ENCODE measurements around the gene COL4A4. TPM values are rescaled to one million over a fixed set of nuclear protein-coding genes. Genes with fewer than 3 reads are reported as not detected.
A peak's percentile ranks its signal among the peaks of the same experiment; 100 is the strongest.

Gene COL4A4
- total RNA-seq, 1 donor from 2014 or later, result 9.8 TPM

- DNase-seq, result no peak
- intact Hi-C loops (cut with micrococcal nuclease), result no loop called here
- no peak for ATAC-seq
These were observed 111.1 kb downstream of the COL4A4 start for GRCh38 chr2:227052879-227053278.

GRCh38 chr2:227043981-227044380 lies 120.0 kb downstream of the COL4A4 start:
- intact Hi-C loops (cut with micrococcal nuclease), result no loop called here
- no peak for ATAC-seq
- no peak for DNase-seq

GRCh38 chr2:227038550-227039189 lies 125.3 kb downstream of the COL4A4 start:
- ATAC-seq, result no peak
- intact Hi-C loops (cut with micrococcal nuclease), result no loop called here
- no peak for DNase-seq

GRCh38 chr2:227036527-227036926 lies 127.5 kb downstream of the COL4A4 start:
- ATAC-seq, result no peak
- intact Hi-C loops (cut with micrococcal nuclease), result no loop called here
- DNase-seq, result no peak

DNA sequence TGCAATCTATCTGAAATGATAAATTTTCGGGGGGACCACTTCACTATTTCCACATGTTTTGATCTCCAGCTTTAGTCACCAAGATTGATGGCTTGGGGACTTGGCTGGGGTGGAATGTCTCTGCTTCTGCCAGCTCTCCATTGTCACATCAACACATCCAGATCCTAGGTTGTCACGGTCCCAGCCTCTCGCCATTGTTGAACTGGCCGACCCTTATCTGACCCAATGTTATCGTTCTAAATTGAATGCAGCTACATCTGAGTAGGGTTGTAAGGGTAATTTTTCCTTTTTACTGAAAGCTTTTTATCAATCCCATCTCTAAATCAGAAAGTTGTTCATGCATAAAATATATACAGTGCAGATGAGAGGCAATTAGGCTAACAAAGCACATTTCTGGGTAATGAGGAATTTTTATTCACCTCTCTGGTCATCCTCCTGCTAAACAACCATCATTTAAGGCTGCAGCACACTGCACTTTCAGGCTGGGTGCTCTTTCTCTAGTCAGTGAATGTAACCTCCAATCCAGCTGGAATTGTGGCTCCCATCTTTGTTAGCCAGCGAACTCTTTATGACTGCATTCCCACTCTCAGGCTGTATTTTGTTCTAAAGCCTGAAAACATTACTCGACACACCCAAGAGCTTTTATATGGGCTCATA lies 128.2 kb downstream of the COL4A4 start:
- DNase-seq, result no peak
- ATAC-seq, result no peak
- intact Hi-C loops (cut with micrococcal nuclease), result no loop called here

DNA sequence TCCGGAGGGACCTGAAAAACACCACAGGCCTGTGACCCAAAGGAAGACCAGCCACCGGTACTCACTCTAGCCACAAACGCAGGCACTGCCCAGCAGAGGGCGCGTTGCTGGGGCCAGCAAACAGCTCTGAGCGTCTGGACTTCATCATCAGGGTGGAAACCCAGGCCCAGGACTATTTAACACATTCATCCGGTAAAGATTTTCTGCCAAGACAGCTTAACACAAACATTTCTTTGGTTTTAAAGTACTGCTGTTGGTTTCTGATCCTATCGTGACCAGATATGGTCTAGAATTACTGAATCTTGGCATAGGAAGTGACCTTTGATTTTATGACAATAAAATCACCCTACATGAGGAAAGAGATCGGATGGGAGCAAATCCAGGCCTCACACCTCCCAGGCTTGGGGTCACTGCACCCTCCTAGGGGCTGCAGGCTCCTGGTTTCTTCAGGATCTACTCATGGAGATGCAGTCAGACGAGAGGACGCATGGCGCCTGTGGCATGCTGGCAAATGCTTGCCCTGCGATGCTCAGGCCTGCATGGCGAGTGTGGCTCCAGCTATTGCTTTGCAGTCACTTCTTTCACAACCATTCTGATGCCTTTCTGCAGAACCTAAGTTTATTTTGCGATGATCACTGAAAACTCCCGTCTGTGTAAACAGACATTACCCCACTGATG lies 130.4 kb downstream of the COL4A4 start:
- DNase-seq (peak; percentile 53), ATAC-seq (peak; percentile 41)
- intact Hi-C loops (cut with micrococcal nuclease), result no loop called here

GRCh38 chr2:227031379-227031778 lies 132.6 kb downstream of the COL4A4 start:
- no peak for ATAC-seq
- no peak for DNase-seq
- intact Hi-C loops (cut with micrococcal nuclease), result no loop called here

GRCh38 chr2:227030789-227031188 lies 133.2 kb downstream of the COL4A4 start:
- DNase-seq (no peak), ATAC-seq (no peak)
- intact Hi-C loops (cut with micrococcal nuclease), result no loop called here

DNA sequence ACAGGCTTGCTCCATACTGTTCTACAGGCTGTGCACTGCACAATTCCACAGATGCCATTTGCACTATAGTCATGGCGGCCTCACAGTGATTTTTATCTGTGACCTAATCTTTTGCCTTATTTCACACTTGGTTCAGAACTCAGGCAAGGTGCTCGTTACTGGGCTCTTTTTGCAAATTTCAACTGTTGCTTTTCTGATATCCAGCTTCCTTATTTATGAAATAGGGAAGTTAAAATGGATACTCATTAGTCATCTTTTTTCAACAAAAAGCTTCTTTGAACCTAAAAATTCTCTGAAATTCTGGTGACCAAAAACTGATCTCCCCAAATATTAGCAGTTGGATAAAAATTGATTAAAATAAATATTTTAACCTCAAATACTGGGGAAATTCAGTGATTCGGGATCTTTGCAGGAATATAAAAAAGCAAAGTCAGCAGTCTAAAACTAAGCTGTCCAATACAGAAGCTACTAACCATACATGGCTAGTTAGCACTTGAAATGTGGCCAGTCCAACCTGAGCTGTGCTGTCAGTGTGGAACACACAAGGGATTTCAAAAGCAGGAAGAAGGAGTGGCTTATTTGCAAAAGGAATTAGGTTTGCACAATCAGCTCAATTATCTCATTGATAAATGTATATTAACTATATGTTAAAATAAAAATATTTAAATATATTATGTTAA lies 134.4 kb downstream of the COL4A4 start:
- intact Hi-C loops (cut with micrococcal nuclease), result no loop called here
- ATAC-seq (no peak), DNase-seq (no peak)

- intact Hi-C loops (cut with micrococcal nuclease), result no loop called here
- DNase-seq (no peak), ATAC-seq (no peak)
These were observed 138.5 kb downstream of the COL4A4 start for GRCh38 chr2:227025510-227025909.

GRCh38 chr2:227022608-227023007 lies 141.4 kb downstream of the COL4A4 start:
- intact Hi-C loops (cut with micrococcal nuclease), result no loop called here
- DNase-seq (no peak), ATAC-seq (no peak)

DNA sequence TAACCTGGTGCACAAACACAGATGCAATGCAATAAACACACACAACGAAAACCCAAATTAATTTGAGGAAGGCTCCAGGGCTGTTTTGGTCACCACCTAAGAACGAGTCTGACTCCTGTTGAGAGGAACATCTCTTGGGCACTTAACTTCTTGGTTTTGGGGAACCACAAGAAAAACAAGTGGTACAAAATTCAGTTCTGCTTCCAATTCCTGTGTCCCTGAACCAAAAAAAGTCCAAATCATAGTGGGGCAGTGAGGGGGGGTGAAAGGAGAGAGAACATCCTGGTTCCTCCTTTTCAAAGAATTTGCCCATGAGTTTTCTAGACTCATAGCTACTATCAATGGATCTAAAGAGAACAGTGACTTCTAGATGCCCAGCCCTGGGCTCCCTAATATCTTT lies 143.6 kb downstream of the COL4A4 start:
- intact Hi-C loops (cut with micrococcal nuclease), result no loop called here
- ATAC-seq (no peak), DNase-seq (no peak)

- intact Hi-C loops (cut with micrococcal nuclease), result no loop called here
- no peak for ATAC-seq
These were observed 147.1 kb downstream of the COL4A4 start for GRCh38 chr2:227016894-227017293.

GRCh38 chr2:227013881-227014280 lies 150.1 kb downstream of the COL4A4 start:
- DNase-seq (no peak), ATAC-seq (no peak)
- intact Hi-C loops (cut with micrococcal nuclease), result no loop called here

More at GRCh38 chr2:227016894-227017293, 147.1 kb downstream of the COL4A4 start:
- DNase-seq, result no peak

GRCh38 chr2:227013330-227013729 lies 150.7 kb downstream of the COL4A4 start:
- DNase-seq, result no peak
- intact Hi-C loops (cut with micrococcal nuclease), result no loop called here
- ATAC-seq, result no peak

- no peak for ATAC-seq
- intact Hi-C loops (cut with micrococcal nuclease), result no loop called here
These were observed 153.6 kb downstream of the COL4A4 start for GRCh38 chr2:227010433-227010832.

DNA sequence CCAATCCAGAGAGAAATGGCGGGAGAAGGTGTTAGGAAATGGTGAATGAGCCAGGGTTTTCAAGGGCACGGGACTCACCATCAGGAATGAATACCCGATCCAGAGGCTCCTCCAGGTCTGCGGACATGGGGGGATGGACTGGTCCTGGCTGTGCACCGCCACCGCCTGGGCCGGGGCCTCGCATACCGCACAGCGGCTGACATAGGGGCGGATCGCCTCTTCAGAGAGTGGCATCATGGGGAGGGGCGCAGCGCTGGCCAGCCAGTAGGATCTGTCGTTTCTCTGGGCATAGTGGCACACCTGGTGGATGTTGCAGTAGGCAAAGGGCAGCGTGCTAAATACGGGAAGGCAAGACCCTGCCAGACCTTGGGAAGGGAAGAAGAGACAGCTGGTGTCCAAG lies 156.1 kb downstream of the COL4A4 start:
- ATAC-seq (no peak), DNase-seq (no peak)
- intact Hi-C loops (cut with micrococcal nuclease), result no loop called here

More at GRCh38 chr2:227010433-227010832, 153.6 kb downstream of the COL4A4 start:
- DNase-seq, result no peak

DNA sequence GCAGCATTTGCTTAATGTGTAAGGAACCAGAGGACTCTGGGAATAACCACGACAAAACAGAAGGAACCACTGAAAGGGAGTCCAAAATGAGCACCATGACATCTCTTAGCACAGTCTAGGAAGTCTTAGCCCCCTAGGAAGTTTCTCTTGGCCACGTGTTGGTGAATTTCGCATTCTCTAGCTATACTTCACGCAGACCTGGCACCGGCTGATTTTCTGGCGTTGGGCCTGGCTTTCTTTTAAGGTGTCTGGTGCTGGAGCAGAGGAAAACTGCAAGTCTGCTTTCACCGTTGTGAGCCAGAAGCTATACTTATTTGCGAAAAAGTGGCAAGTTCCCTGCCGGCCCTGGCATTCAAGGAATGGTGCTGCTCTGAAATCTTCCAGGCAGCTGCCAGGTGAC lies 156.9 kb downstream of the COL4A4 start:
- intact Hi-C loops (cut with micrococcal nuclease), result no loop called here
- DNase-seq (no peak), ATAC-seq (no peak)

DNA sequence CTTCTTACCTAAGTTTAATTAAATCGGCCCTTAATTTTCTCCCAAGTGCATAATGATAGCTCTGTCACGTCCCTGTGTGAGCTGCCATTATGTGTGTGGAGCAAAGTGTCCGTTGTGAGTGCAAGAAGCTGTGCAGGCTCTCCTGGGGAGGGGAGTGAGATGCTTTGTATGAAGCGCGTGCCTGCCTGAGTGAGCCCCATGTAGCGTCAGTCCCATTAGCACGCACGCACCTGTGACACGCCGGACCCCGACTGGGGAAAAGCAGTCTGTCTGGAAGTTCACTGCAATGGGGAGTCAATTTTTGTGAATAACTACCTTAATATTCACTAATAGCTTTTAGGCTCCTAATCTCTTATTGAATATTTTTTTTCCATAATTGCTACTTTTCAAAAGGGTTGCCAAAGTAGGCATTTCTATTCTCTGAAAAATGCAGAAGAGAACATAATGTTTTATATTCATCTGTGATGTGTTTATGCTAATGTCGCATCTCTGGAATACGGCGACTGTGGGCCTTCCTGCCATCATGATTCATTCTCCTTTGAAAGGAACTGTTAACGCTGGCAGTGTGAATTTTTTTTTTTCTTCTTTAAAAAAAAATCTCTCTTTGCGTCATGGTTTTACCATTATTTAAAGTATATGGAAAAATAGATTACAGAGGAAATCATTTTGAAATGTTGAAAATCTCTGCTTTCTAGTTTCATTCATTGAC lies 157.7 kb downstream of the COL4A4 start:
- ATAC-seq (no peak), DNase-seq (no peak)
- intact Hi-C loops (cut with micrococcal nuclease), result no loop called here
